Measurements from ENCODE around the gene SNX33. TPM values are rescaled to one million over a fixed set of nuclear protein-coding genes. Genes with fewer than 3 reads are reported as not detected.

SNX33 gene, protein sequence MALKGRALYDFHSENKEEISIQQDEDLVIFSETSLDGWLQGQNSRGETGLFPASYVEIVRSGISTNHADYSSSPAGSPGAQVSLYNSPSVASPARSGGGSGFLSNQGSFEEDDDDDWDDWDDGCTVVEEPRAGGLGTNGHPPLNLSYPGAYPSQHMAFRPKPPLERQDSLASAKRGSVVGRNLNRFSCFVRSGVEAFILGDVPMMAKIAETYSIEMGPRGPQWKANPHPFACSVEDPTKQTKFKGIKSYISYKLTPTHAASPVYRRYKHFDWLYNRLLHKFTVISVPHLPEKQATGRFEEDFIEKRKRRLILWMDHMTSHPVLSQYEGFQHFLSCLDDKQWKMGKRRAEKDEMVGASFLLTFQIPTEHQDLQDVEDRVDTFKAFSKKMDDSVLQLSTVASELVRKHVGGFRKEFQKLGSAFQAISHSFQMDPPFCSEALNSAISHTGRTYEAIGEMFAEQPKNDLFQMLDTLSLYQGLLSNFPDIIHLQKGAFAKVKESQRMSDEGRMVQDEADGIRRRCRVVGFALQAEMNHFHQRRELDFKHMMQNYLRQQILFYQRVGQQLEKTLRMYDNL
- 10 to 100 TPM in 1 of 2 donors, 1 to 10 TPM in 1; 5.9 to 19.0 TPM for total RNA-seq
- polyA plus RNA-seq (ENCODE audit: insufficient read length in 2 of 2) = 10 to 100 TPM; 11.4 to 14.1 TPM
- long read RNA-seq, donor 1, full-length matches to known transcripts = 3 of 3 reads
- long read RNA-seq, donor 1, partial matches to known transcripts = 0 of 3 reads
- long read RNA-seq, donor 1, other reads (novel, unspliced or antisense) = 0 of 3 reads
- long read RNA-seq, donor 2, full-length matches to known transcripts = 2 of 2 reads
- long read RNA-seq, donor 2, partial matches to known transcripts = 0 of 2 reads
- long read RNA-seq, donor 2, other reads (novel, unspliced or antisense) = 0 of 2 reads
- long read RNA-seq, donor 3, full-length matches to known transcripts = 2 of 2 reads
- long read RNA-seq, donor 3, partial matches to known transcripts = 0 of 2 reads
- long read RNA-seq, donor 3, other reads (novel, unspliced or antisense) = 0 of 2 reads
- long read RNA-seq, donor 4, full-length matches to known transcripts = 2 of 2 reads
- long read RNA-seq, donor 4, partial matches to known transcripts = 0 of 2 reads
- long read RNA-seq, donor 4, other reads (novel, unspliced or antisense) = 0 of 2 reads

DNA sequence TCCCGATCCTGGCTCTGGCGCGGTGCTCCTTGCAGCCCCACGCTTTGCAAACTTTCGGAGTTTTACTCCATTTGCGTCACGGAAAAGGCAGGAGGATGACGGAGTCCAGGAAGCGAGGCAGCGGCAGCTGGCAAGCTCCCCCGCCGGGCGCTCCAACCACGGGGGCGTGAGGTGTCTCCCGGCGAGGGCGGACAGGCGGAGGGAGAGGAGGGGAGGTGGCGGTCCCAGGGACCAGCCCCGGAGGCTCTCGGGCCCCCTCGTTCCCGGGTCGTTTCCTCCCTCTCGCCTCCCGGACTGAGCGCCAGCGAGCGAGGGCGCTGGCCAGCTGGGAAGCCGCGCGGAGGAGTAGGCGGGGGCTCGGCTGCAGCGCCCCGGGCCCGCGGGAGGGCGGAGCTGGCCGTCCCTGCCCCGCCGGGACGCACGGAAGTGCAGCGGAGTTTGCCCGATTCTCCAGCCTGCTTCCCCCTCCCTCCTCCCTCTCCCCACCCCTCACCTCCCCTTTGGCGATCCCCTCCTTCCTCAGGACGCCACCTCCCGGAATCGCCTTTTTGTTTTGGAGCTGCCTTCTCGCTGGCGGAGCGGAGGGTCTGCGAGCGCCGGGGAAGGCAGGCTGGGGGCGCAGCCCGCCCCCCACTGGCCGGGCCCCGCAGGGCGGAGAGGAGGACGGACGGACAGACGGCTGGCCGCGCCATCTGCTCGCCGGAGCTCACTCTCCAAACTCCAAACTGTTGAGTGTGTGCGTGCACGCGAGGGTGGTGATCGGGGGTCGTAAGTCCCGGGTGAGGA, at the start of gene SNX33:
Gene SNX33, plus strand, starts transcription at position 543 of the 786 bp plus-strand sequence. CDS start 1,191 bp downstream, outside the sequence.
- Histone ChIP-seq H3K36me3 (ENCODE audit: control insufficient read depth, insufficient read depth, low read length) (peaks cover 25% of the 10 kb centered on the region), H3K9me3 (ENCODE audit: control insufficient read depth, insufficient read depth, low read length) (no peaks in the 10 kb centered on the region), H3K27me3 (ENCODE audit: control insufficient read depth, insufficient read depth, low read length) (peaks cover 3% of the 10 kb centered on the region), H3K27ac (ENCODE audit: low read depth, low read length) (peak within 1 kb of the TSS; percentile 88), H3K4me1 (ENCODE audit: control insufficient read depth, insufficient read depth, low read length) (peaks cover 56% of the 10 kb centered on the region), H3K4me3 (ENCODE audit: low read depth, low read length) (peak within 1 kb of the TSS; percentile 70)
- WGBS (ENCODE audit: insufficient coverage) = under 1% methylated on average over 72 of the region's 76 CpGs
- peak in 4 of 6 donors; percentile 26 to 87 (median 58) for DNase-seq (ENCODE audit: low read depth in 4 of 6, low spot score in 6 of 6)

DNA sequence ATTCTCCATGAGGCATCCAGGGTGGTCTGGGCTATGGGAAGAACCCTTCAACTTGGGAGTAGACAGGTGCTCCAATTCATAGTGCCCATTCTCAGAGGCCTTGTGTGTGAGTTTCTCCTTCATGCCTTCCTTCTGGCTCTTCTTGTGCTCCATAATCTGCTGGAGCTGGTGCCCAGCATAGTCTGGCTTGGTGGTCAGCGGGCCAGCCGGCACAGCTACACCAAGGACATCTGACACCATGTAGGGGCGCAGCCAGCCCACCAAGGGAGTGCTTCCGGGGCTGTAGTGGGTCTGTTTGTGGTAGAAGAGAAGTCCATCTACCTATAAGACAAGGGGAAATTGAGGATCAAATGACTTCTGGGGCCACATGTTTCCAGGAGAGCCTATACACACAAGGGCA, 49.4 kb upstream of the SNX33 start:
- Histone ChIP-seq H3K36me3 (ENCODE audit: control insufficient read depth, insufficient read depth, low read length) (peaks cover 59% of the 10 kb centered on the region), H3K4me1 (ENCODE audit: control insufficient read depth, insufficient read depth, low read length) (no peaks in the 10 kb centered on the region), H3K4me3 (ENCODE audit: low read depth, low read length) (no peak overlapping the region), H3K27ac (ENCODE audit: low read depth, low read length) (no peak overlapping the region), H3K27me3 (ENCODE audit: control insufficient read depth, insufficient read depth, low read length) (no peaks in the 10 kb centered on the region), H3K9me3 (ENCODE audit: control insufficient read depth, insufficient read depth, low read length) (no peaks in the 10 kb centered on the region)
- DNase-seq (ENCODE audit: low read depth in 4 of 6, low spot score in 6 of 6) = no peak
- 83% methylated on average over 2 of the region's 4 CpGs for WGBS (ENCODE audit: insufficient coverage)

DNA sequence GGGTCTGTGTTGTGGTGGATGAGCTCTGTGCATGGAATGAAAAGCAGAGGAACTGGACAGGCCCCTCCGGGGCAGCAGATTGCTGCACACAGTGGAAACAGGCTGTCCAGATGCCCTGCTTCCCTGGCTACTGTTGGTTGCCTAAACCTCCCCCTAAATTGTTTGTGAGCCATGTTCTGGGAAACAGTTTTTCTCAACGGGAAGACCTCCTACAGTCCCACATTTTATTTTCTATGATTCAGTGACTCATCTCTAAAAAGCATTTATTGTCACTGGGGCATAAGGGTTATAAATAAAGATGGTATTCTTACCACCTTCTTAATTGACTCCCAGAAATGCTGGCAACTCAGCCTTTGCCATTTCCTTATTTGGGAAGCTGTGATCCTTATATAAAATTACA, 48.3 kb upstream of the SNX33 start:
- Histone ChIP-seq H3K4me1 (ENCODE audit: control insufficient read depth, insufficient read depth, low read length) (no peaks in the 10 kb centered on the region), H3K27me3 (ENCODE audit: control insufficient read depth, insufficient read depth, low read length) (no peaks in the 10 kb centered on the region), H3K4me3 (ENCODE audit: low read depth, low read length) (no peak overlapping the region), H3K9me3 (ENCODE audit: control insufficient read depth, insufficient read depth, low read length) (no peaks in the 10 kb centered on the region), H3K27ac (ENCODE audit: low read depth, low read length) (no peak overlapping the region), H3K36me3 (ENCODE audit: control insufficient read depth, insufficient read depth, low read length) (peaks cover 57% of the 10 kb centered on the region)
- WGBS (ENCODE audit: insufficient coverage) = 60% methylated on average over 1 of the region's 2 CpGs
- DNase-seq (ENCODE audit: low read depth in 4 of 6, low spot score in 6 of 6) = no peak

DNA sequence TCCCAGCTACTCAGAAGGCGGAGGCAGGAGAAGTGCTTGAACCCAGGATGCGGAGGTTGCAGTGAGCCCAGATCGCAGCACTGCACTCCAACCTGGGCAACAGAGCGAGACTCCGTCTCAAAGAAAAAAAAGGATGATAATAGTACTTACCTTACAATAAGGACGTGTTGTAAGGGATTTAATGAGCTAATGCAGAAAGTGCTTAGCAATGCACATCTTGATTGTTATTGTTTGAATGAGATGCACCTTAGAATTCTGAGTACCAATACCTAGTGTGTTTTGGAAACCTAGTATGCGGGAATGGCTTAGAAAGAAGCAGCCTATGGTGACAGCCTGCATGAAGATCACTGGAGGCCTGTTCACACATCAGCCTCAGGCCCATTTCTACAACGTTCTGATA, 41.7 kb upstream of the SNX33 start:
- H3K36me3 ChIP-seq (ENCODE audit: control insufficient read depth, insufficient read depth, low read length) = peaks cover 67% of the 10 kb centered on the region
- no peaks in the 10 kb centered on the region for H3K4me1 ChIP-seq (ENCODE audit: control insufficient read depth, insufficient read depth, low read length)
- H3K27ac ChIP-seq (ENCODE audit: low read depth, low read length) = no peak overlapping the region
- H3K27me3 ChIP-seq (ENCODE audit: control insufficient read depth, insufficient read depth, low read length) = no peaks in the 10 kb centered on the region
- no peaks in the 10 kb centered on the region for H3K9me3 ChIP-seq (ENCODE audit: control insufficient read depth, insufficient read depth, low read length)
- WGBS (ENCODE audit: insufficient coverage) = 91% methylated on average over 4 of the region's 8 CpGs
- no peak for DNase-seq (ENCODE audit: low read depth in 4 of 6, low spot score in 6 of 6)
- H3K4me3 ChIP-seq (ENCODE audit: low read depth, low read length) = no peak overlapping the region

DNA sequence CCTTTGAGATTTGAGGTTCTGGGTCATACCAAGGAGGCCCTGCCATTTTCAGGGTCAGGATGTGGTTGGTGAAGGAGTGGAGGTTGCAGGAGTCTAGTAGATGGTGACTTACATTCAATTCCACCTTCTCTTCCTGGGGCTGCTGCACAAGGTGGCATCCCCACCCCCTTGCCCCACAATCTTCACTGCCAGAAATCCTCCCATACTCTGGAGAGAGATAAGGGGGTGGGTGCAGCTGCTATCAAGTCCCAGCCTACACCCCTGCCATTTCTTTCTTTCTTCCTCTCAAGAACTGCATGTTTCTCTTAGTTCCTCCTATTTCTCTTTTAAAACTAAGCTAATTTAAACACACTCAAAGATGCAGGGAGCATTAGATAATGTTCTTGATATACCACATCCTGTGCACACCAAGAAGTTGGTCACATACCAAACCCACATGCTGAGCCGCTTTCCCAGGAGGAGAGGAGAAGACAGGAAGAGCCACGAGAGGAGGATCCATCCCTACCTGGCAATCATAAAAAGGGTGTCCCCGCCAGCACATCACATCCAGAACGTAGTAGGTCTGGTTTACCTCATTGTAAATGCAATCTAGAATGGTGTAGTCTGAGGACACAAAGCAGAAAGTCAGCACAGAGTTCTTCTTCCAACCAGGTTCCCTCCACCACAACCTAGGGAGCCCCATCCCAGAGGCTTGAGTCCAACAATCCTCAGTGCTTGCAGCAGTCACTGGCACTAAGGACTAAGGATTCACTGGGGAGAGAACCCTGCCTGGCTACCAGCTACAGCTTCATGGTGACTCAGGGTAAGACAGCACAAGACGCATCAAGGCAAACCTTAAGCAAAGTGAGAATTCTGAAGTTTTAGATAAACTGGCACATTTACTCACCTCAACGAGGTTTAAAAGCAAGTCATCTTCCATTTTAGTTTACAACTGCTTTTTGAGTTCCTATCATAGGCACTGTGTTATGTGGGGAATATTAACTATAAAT, 40.7 kb upstream of the SNX33 start:
- peaks cover 72% of the 10 kb centered on the region for H3K36me3 ChIP-seq (ENCODE audit: control insufficient read depth, insufficient read depth, low read length)
- 100% methylated on average over 2 of the region's 6 CpGs for WGBS (ENCODE audit: insufficient coverage)
- no peak for DNase-seq (ENCODE audit: low read depth in 4 of 6, low spot score in 6 of 6)

DNA sequence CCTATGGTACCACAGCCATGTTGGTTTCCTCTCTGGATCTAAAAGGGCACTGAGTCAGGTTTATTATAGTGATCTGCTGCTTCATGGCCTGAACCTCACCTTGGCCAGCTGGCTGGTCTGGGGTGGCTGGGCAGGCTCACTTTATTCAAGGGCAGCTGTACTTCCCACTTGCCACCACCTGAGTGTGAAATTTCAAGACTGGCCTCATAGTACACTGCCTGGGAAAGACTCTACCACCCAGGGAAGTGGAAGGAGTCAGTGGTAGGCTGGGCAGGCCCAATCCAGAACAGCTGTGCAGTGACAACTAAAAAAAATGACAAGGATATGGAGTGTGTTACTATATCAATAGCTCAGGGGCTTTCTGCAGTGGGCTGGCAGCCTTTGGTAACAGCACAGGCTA, 30.9 kb upstream of the SNX33 start:
- Histone ChIP-seq H3K4me1 (ENCODE audit: control insufficient read depth, insufficient read depth, low read length) (no peaks in the 10 kb centered on the region), H3K4me3 (ENCODE audit: low read depth, low read length) (no peak overlapping the region), H3K27ac (ENCODE audit: low read depth, low read length) (no peak overlapping the region), H3K27me3 (ENCODE audit: control insufficient read depth, insufficient read depth, low read length) (no peaks in the 10 kb centered on the region), H3K36me3 (ENCODE audit: control insufficient read depth, insufficient read depth, low read length) (peaks cover 58% of the 10 kb centered on the region), H3K9me3 (ENCODE audit: control insufficient read depth, insufficient read depth, low read length) (no peaks in the 10 kb centered on the region)
- no peak for DNase-seq (ENCODE audit: low read depth in 4 of 6, low spot score in 6 of 6)

More for the DNA sequence above, 40.7 kb upstream of the SNX33 start:
- H3K9me3 ChIP-seq (ENCODE audit: control insufficient read depth, insufficient read depth, low read length) = no peaks in the 10 kb centered on the region
- no peak overlapping the region for H3K4me3 ChIP-seq (ENCODE audit: low read depth, low read length)
- H3K27me3 ChIP-seq (ENCODE audit: control insufficient read depth, insufficient read depth, low read length) = no peaks in the 10 kb centered on the region
- H3K27ac ChIP-seq (ENCODE audit: low read depth, low read length) = no peak overlapping the region
- H3K4me1 ChIP-seq (ENCODE audit: control insufficient read depth, insufficient read depth, low read length) = no peaks in the 10 kb centered on the region

DNA sequence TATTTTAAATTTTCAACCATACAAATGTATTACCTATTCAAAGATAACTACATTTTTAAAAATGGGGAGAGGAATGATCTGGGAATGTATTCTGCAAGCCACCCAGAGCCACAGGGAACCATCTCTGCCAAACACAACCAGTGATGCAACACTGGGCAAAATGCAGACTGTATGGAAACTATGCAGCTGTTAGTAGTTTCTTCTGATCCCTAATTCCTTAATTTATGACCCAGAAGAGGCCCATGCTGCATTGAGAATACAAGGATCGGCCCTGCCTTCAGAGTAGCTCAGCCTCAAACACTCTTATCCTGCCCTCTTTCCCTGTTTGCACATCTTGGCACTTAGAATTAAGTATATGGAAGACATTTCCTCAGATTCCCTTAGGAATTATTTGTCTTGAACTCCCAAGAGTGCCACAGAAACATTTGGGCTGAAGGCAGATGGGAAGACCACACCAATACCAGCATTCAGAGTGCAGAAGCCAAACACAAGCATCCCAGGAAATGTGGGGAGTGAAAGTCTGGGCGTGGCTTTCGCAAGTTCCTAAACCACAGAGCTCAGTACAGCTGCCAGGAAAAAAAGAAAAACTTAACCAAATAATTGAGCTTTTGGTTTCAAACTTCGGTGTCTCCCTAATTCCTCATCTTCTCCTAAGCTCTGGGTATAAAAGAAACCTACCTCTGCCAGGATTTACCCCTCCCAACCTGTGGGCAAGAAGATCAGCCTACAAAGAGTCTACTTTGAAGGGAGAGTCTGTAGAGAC, 27.5 kb upstream of the SNX33 start:
- Histone ChIP-seq H3K27ac (ENCODE audit: low read depth, low read length) (peak overlapping the region; percentile 72), H3K9me3 (ENCODE audit: control insufficient read depth, insufficient read depth, low read length) (no peaks in the 10 kb centered on the region), H3K4me3 (ENCODE audit: low read depth, low read length) (no peak overlapping the region), H3K4me1 (ENCODE audit: control insufficient read depth, insufficient read depth, low read length) (peaks cover 4% of the 10 kb centered on the region), H3K27me3 (ENCODE audit: control insufficient read depth, insufficient read depth, low read length) (no peaks in the 10 kb centered on the region), H3K36me3 (ENCODE audit: control insufficient read depth, insufficient read depth, low read length) (peaks cover 32% of the 10 kb centered on the region)
- WGBS (ENCODE audit: insufficient coverage) = no CpG with 5 or more reads among the region's 4 CpGs
- peak in 1 of 6 donors; percentile 68 for DNase-seq (ENCODE audit: low read depth in 4 of 6, low spot score in 6 of 6)
